ENCODE measurements around the gene POLR2H.

DNA sequence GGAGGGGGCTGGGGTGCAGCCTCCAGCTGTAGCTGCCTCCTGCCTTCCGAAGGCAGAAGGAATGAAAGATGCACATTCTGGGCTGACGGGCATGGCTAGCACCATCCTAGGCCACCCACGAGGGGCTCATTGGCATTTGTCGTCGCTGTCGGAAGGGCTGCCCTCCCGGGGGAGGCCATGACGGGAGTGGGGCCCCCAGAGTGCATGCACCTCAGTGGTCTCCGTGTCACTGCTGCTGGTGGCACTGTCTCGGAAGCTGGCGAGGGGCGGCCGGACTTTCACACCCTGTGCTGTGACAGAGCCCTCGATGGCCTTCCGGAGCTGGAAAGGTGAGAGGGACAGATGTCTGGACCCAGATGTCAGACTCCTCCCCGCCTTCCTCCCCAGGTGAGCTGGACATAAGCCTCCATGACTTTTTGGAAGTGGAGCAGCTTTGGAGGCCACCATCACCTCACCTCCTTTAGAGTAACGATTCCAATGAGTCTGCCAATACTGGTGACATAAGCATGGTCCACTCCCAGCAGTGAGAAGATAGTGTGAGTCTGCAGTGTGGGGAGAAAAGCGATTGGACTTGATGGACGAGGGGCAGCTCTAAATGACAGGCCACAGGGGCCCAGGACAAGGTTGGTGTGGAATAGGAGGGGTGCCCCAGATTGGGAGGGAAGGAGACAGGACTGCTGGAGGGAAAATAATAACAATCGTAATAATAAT, 14.9 kb upstream of the POLR2H start:
- TF ChIP-seq, protein P1, sequence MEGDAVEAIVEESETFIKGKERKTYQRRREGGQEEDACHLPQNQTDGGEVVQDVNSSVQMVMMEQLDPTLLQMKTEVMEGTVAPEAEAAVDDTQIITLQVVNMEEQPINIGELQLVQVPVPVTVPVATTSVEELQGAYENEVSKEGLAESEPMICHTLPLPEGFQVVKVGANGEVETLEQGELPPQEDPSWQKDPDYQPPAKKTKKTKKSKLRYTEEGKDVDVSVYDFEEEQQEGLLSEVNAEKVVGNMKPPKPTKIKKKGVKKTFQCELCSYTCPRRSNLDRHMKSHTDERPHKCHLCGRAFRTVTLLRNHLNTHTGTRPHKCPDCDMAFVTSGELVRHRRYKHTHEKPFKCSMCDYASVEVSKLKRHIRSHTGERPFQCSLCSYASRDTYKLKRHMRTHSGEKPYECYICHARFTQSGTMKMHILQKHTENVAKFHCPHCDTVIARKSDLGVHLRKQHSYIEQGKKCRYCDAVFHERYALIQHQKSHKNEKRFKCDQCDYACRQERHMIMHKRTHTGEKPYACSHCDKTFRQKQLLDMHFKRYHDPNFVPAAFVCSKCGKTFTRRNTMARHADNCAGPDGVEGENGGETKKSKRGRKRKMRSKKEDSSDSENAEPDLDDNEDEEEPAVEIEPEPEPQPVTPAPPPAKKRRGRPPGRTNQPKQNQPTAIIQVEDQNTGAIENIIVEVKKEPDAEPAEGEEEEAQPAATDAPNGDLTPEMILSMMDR (IDR thresholded peaks at IDR 0.05; ENCODE audit: borderline replicate concordance, extremely low read depth, low read length, poor library complexity, severe bottlenecking), result no peak
- TF ChIP-seq EZH2 (IDR thresholded peaks at IDR 0.05; ENCODE audit: borderline replicate concordance, low read depth, low read length, severe bottlenecking), result no peak

Data from DND-41 (cell line).